Fibroblast of the conjunctiva (primary cell): ENCODE measurements around the gene NOL11.
A peak's percentile ranks its signal among the peaks of the same experiment; 100 is the strongest.
"Not testable (repeated sequence)": the region's sequence is repeated elsewhere in the genome, so short reads cannot be mapped to it uniquely, and the experiment has no call there.

Source experiments
- DNase-seq: peaks from one replicate; pipeline ENCODE4 v3.0.0-alpha.2; 2010; ENCODE audit warnings: low read depth

NOL11 gene

DNA sequence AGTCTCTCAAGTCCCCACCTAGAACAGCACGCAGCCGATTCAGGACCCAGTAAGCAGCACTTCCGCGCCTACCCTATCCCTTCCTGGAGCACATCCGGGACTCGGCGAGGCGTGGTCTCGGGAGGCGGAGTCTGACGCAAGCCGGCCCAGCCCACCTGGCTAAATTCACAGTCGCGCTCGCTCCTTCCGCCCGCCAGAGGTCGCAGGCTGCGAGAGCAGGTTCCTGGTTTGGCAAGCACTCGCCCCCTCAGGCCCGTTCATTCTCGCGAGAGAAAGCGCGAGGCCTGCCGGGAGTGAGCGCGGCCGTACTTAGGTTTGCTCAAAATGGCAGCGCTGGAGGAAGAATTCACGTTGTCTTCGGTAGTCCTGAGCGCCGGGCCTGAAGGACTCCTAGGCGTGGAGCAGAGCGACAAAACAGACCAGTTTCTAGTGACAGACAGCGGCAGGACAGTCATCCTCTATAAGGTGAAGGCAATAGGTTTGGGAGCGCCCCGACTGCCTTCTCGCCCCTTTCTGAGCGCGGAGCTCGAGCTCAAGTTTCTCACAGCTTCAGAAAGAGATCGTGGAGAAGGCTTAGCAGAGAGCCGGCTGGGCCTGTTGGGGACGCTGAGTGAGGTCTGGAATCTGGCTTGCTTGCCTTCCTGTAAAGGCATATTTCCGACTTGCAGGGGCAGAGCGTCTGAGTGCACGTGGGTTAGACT is at the start of gene NOL11:
Gene NOL11 (plus strand): TSS at position 313 of the 701 bp plus-strand sequence. CDS start 12 bp downstream, at position 325.
- DNase-seq = peak; percentile 98

DNA sequence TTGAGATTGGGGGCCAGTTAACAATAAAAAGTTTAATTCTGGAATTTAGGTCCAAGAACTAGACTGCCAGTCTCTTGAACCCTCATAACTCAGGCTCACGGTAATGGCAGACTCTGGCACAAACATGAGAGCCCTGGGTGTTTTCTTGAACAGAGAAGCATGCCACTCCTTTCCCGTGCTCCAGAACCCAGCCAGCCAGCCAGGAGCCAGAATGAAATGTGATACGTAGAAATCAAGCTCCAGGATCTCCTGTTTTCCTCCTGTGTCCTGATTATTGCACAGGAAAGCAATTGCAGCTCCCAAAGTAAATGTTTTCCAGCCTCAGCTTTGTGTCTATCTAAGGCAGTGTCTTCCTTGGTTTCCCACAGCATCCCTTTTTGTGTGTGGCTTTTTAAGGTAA is 46.2 kb upstream of the NOL11 start:
- no peak for DNase-seq

DNA sequence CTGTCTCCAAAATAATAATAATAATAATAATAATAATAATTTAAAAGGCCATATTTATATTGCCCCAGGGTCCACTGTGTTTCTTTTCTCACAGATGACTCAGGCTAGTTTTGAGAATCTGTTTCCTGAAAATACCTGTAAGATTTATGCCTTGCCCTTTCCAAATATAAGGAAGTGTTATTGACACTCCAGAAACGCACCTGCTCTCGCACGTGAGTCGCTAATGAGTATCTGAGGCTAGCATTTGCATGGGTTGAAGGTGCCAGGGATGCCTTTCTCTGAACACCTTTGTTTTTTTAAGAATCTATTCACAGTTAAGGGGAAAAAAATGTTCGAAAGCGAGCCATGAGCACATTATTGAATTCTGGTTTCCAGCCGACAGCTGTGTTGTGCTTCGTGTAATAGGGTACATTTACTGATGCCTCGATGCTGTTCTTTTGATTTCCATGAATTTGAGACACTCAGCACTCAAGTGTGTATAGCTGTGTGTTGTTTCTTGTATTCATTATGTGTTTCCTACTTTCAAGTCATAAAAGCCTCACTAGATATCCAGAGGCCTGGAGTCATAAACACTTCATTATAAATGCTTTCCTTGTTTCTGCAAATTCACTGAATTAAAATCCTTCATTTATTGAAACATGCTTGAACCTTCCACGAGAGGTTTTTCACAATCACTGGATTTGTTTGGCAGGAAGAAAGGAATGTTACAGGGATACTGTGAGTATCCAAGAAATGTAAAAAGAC is 45.0 kb upstream of the NOL11 start:
- no peak for DNase-seq

DNA sequence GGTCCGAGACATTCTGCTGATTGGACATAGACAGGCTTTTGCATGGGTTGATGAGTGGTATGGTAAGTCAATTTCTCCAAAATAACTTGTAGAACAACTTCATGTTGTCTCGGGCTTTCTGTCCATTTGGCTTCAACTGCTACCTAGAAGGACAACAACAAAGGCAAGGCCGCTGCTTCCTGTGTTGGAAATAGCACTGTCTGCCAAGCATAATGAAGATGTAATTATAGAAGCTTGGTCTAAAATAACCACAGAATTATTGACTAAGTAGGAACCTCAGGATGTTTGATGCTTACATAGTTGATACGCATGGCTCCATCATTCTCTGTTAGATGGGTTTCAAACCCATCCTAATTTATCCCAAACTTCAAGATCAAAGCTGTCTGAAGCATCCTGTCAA is 42.3 kb upstream of the NOL11 start:
- no peak for DNase-seq

DNA sequence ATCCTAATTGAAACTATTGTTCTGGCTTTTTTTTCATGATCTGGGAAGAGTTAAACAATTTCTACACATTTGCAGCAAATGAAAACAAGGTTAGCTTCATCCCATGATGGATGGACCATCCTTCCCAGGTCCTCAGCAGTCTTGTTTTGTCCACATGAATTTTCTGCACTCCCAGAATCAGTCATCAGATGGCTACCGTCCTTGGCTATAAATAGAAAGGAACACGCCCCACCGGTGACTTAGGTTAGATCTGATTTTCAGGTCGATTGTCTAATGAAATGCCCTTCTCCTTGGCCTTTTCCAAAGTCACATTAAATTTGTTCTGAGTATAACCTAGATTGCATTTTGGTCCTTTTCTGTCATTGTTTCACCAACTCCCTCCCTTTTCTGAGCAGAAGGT is 41.4 kb upstream of the NOL11 start:
- no peak for DNase-seq

DNA sequence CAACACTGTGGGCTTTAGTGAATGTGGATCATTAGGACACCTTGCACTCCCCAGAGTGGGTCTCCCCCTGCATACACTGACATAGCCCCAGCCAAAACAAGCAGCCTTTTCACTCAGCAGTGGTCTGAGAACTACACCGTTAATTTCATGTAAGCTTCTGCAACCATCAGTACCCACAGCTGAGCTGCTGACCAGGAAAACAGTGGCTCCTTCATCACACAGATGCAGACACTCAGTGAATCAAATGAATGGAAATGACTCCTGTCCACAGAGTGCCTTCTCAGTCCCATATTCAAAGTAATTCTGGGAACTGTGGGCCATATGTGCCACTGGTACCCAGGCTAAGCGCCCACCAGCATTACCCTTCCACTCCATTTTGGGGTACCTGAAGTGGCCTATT is 39.3 kb upstream of the NOL11 start:
- no peak for DNase-seq

DNA sequence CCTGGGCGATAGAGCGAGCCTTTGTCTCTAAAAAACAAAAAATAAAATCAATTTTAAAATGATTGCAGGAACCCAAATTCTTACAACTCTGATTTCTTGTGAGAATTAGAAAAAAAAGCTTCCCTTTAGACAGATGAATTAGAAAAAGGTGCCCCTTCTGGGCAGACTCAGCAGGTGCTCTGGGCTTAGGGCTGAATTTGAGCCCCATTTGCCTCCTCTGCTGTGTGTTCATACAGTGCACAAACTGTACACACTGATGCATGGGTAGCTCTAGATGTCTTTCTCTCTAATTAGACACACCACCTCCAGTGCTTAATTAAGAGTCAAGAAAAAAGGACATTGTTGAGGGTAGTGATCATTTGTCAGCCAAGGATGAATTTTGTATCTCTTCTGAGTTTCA is 38.5 kb upstream of the NOL11 start:
- DNase-seq = no peak

DNA sequence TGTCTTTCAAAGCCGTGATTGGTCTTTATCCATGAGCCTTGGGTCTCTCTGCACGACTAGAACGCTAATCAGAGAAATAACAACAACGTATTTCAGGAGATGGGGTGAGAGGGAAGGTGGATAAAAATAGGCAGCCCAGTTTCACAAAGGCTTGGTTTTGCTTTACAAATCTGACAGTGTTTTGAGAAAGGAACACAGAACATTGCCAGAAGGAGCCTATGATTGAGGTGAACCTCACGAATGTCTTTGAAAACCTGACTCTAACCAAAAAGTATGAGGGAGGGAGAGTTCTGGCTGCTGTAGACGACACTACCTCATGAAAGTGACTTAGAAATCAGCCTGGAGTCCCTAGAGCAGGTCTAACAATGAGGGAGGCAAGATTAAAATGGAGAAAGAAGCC is 38.0 kb upstream of the NOL11 start:
- no peak for DNase-seq

DNA sequence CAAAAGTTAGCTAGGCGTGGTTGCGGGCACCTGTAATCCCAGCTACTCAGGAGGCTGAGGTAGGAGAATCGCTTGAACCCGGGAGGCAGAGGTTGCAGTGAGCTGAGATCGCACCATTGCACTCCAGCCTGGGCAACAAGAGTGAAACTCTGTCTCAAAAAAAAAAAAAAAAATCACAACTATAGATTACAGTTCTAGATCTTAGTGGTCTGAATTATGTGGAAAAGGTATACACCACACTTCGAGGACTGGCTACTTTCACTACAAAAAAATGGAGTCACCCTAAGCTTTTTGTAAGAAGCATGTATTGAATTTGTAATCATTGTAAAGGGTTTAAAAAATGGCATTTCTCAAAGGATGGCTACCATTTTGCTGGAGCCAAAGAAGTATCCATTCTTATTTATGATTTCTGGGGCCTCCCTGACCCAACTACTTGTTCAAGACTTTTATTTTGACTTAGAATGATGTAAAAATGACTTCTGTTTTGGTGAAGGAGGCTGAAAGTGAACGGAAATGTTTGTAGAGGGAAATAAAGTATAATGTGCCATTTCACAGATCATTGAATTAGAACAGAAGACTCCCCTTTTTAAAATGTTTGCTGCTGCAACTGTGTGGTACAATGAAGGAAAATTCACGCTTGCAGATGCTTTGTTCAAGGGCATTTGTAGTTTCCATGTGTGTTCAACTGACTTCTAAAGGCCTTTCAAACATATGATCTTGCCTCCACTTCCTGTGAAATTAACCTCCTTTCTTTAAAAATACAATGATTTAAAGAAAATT is 37.1 kb upstream of the NOL11 start:
- DNase-seq = no peak

DNA sequence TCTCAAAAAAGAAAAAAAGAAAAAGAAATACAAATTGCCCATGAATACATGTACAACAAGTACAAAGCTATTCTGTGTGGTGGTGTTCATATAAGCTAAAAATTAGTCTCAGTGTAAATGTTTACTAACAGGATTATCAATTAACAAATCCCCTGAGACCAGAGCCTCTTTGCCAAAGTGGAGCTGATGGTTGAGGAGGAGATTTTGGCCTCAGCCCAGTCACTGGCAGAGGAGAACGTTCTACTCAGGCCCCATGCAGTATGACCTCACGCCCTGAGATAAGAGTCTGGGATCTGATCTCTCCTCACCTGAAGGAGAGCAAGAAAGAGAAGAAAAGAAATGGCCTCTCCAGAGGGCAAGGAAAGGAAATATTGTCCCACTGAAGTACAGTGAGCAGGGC is 35.5 kb upstream of the NOL11 start:
- DNase-seq = no peak

DNA sequence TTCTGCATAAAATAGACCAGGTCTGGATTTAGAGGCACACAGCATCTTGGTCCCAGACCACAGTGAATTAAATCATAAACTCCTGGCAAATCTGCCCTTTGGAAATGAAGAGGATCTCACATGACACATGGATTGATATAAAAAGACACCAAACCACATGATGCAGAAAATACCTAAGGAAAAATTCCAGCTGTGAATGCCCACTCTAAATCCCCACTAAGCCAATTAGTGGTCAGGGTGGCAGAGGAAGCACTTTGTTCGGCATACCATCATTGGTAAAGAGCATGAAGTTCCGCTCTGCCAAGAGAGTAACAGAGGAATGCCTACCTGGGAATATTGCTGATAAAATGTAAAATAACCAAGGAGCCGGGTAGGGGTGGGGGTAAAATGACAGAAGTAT is 32.4 kb upstream of the NOL11 start:
- no peak for DNase-seq

DNA sequence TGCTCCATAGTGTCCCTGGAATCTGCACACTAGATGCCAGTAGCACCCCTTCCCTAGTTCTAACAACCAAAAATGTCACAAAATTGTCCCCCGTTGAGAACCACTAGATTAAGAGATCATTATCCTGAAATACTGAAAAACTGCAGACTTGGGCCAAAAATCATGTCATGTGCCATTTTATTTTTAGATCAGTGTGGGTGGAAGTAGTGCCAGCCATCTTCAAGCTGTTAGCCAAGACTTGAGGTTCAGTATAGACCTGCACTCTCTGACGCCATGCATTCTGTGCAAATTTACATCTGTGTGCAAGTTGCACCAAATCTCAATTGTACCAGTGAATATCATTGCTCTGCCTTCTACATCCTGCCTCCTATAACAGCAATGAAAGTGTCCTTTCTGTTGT is 31.5 kb upstream of the NOL11 start:
- DNase-seq = no peak

DNA sequence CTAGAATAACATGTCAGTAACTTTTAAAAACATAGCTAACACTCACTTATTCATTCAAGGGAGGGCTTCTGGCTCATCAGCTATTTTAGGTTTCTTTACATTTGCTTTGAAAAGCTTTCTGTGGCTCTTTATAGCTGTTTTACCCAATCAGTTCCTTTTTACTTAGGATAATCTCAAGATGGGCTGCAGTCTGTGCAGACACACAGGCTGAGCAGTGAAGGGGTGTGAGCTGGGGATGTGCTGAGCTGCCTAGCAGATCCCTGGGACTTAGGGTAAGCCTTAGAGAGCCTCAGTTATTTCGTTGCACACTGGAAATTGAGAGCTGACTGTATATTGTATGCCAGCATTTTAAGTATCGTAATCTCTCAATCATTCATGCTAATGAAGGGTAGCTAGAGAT is 30.2 kb upstream of the NOL11 start:
- no peak for DNase-seq

DNA sequence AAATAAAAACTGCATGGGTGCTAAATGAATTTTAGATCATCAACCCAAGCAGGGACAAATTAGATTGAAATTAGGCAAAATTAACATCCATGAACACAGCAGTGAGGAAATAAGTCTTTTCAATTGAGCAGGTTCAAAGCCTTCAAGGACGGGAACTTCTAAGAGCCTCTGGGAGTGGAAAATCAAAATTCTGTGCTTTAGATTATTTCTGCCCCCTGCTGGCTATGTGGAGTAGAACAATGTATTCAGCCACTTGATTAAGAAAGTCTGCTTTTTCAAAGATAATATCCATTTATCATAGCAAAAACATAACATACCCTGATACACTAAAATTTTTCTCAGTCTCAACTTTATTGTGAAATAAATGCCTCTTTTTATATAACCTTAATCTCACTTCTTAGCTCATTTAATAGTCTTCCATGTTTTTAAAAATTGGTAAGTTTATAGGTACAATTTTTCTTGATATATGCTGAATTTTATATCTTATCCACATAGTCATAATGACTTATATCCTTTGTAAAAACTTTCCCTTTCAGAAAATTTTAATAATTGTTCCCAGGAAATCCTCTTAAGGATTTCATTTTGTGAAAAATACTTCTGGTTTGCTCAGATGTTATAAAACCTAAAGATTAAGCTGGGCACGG is 28.1 kb upstream of the NOL11 start:
- DNase-seq = peak; percentile 49

DNA sequence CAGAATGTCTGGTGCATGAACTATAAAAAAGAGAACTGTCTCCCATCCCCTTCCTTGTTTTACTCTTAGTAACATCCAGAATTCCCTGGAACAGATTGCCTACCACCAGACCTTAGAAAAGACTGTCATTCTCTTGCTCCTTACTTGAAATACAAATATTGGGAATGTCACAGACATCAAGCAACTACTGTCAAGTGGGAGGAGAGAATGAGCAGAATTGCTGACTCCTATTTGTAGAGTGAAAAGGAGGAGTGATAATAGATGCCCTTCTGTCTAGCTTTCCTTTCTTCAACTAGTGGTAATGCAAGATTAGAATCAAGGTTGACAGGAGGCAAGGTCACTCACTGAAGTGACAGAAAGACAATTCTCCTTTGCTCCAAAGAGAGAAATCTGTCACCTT is 23.9 kb upstream of the NOL11 start:
- no peak for DNase-seq

DNA sequence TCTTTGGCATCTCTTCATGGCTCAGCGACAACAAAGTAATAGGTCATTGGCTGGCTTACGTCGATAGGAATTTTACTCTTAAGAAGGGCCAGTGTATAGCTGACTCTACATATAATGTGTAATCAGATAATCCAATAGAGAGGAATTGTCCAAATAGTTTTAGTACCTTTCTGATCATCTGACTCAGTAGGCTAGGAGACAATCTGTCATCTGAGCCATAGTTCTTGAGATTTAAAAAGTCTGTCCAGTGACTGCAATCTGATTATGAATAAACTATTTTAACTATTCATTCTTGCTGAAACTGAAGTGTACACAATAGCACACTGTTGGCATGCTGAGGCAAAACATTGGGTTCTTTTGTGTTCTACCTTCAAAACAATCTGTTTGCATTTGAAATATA is 21.4 kb upstream of the NOL11 start:
- no peak for DNase-seq

DNA sequence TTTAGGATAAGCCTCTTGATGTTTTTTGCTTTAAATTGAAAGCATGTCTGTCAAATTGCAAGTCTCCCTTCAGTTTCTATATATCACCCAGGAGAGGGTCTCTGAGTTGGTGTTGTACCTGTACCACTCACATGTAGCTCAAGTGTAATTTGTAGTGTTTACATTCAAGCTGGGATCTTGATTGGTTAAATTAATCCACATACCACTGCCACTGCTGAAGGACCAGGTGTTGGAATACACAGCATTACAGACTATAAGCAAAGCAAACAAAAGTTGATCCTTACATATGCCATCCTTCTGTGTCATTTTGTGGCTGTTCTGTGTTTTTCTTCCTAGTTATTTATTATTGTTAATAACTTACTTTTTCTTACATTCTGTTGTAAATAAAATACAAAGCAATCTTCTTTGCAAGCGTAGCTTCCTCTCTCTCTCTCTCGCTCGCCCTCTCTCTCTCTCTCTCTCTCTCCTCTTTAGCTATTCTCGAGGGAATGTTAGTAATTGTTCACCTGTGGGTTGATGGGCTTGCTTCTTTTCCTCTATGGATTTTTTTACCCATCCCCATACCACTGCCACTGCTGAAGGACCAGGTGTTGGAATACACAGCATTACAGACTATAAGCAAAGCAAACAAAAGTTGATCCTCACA is 20.8 kb upstream of the NOL11 start:
- no peak for DNase-seq

DNA sequence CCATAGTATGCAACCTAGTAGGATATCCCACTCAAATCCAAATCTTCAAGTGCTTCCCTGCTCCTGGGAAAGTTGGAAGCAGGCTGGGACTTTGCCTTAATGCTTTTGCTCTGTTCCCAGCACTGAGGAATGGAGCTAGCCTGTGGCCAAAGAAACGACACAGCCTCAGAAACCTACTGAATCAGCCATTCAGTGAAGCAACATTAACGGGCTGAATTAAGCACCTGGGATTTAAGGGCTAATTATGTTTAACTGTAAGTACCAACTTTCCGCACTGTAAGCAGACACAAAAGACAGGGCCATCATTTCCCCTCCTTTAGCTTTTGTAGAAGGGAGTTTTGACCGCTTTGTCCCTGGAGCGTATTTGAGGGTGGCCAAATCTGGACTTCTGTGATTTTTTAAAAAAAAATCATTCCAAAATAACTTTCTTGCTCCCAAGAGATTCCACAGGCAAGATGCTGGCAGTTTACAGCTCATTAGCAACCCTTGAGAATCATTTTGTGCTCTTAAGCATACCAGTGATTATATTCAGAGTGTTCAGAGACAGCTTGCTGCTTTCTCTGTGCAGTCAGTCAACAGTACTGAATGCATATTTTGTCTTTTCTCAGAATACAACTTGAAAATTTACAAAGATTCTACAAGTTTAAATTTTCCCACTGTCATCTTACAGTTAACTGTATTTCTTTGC is 17.6 kb upstream of the NOL11 start:
- DNase-seq = no peak

DNA sequence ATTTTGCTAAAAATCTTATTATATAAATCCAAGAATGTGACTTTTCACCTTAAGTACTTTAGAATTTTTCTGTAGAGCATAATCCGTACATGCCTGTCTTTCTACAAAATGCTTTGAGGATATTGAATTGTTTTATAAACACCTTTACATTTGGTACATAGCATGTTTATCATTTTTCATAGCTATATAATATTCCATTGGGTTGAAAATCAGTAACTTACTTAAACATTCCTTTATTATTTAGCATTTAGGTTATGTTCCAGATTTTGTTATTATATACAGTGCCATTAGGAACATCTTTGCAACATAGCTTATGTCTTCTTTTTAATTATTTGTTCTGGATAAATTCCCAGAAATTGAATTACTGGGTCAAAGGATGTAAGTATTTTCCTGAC is 17.0 kb upstream of the NOL11 start:
- DNase-seq = no peak

DNA sequence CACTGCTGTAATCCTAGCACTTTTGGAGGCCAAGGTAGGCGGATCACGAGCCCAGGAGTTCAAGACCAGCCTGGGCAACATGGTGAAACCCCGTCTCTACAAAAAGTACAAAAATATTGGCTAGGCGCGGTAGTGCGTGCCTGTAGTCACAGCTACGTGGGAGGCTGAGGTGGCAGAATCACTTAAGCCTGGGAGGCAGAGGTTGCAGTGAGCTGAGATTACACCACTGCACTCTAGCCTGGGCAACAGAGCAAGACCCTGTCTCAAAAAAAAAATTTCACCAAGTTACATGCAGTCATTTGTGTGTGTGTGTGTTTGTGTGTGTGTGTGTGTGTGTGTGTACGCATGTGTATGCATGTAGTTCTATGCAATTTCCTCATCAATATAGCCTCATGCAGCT is 14.9 kb upstream of the NOL11 start:
- not testable (repeated sequence) for DNase-seq

DNA sequence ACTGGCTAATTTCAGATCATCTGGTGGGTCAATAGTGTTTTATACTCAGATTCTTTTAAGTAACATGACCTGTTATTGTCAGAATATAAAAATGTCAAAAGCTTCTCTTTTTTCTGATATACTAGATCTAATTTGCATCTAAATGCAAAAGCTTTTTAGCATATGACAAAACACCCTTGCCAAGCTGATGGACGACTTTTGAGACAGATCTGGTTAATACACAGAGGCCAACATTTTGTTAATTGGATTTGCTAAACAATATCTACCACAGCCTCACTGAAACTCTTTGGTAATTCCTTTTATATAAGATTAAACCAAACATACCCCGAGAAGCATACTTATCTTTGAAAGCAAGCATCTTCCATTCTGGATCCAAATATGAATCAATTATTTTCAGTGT is 10.3 kb upstream of the NOL11 start:
- no peak for DNase-seq

DNA sequence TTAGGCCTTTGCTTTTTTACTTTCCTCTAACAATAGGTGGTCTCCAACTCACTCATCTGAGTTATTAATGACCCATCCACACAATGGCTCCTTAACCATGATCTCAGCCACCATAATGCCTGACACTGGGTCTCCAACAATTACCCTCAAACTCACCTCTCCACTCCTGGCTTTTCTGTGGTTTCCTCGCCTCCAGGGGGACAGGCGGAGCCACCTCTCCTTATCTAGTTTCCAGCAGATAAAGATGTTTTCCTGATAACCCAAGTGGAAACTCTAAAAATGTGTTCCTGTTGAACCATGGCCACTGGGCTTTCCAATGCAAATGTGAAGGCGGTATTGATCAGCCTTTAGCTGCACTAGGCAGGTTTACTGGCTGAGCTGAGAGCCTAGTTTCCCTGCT is 9.4 kb upstream of the NOL11 start:
- no peak for DNase-seq
